ENCODE measurements around the gene H1-8. TPM values are rescaled to one million over a fixed set of nuclear protein-coding genes. Genes with fewer than 3 reads are reported as not detected.

Gene H1-8
- total RNA-seq, 1 experiment from 2014 or later: not detected

DNA sequence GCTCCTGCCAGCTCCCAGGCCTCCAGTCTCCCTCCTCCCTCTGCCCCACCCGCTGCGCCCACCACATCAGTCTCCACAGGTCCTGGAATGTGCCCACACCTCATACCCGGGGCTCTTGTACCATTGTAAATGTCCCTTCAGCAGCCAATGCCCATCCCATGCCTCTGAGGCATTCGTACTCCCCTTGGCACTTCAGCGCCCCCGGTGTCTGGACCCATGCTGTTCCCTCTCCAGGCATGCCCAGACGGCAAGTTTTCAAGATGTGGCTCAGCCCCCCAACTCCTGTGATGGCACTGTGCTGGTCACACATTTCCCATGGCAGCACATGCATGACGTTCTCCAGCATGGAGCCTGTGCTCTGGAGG, 50.2 kb downstream of the H1-8 start:
- peak; percentile 55 for ATAC-seq
- intact Hi-C loops (cut with micrococcal nuclease): no loop called here
- no peak overlapping the region for H3K4me3 ChIP-seq (replicated peaks in 1 of 2; ENCODE audit: low read depth in 1 of 2, low read length in 2 of 2)
- H3K27me3 ChIP-seq (ENCODE audit: insufficient read depth, low read length): no peaks in the 10 kb centered on the region
- no peak overlapping the region for H3K27ac ChIP-seq (ENCODE audit: low read depth, low read length)
- no peak for DNase-seq (ENCODE audit: low read depth, low spot score)
- no peaks in the 10 kb centered on the region for H3K9me3 ChIP-seq (ENCODE audit: control insufficient read depth in 1 of 2, insufficient read depth in 1 of 2, low read depth in 1 of 2, low read length in 2 of 2)
- ChIA-PET POLR2A (no interaction called here), RAD21 (ENCODE audit: low non-redundant PET in 1 of 2, low total read pairs in 2 of 2, uncharacterized antibody in 2 of 2, unreplicated experiment in 2 of 2) (no interaction called here), CTCF (no interaction called here)
- H4K20me1 ChIP-seq (ENCODE audit: insufficient read depth): no peaks in the 10 kb centered on the region
- peaks cover 0 to 10% of the 10 kb centered on the region in 2 experiments; a peak in 2 of 4 replicates for H3K4me1 ChIP-seq (ENCODE audit: control insufficient read depth in 1 of 2, insufficient read depth in 2 of 2, low read length in 2 of 2)
- H2AFZ ChIP-seq (ENCODE audit: low read depth, low read length, poor library complexity, severe bottlenecking): no peak overlapping the region
- H3K4me2 ChIP-seq (ENCODE audit: low read length): no peak overlapping the region
- H3K9ac ChIP-seq (ENCODE audit: low read length): no peak overlapping the region
- no peaks in the 10 kb centered on the region for H3K36me3 ChIP-seq (ENCODE audit: control insufficient read depth in 1 of 2, insufficient read depth in 2 of 2, low read length in 2 of 2)
- no TSS peak for BruUV-seq (replicated peaks)
- no peaks in the 10 kb centered on the region for H3K9me2 ChIP-seq (ENCODE audit: insufficient read depth)
- peaks cover 9% of the 10 kb centered on the region; the same call in 1 of the 2 replicates for H3K79me2 ChIP-seq (ENCODE audit: insufficient read depth, low read length)
- no peak for TF ChIP-seq POLR2AphosphoS5 (IDR thresholded peaks at IDR 0.05; ENCODE audit: low read depth, low read length)
- TF ChIP-seq, protein P1, sequence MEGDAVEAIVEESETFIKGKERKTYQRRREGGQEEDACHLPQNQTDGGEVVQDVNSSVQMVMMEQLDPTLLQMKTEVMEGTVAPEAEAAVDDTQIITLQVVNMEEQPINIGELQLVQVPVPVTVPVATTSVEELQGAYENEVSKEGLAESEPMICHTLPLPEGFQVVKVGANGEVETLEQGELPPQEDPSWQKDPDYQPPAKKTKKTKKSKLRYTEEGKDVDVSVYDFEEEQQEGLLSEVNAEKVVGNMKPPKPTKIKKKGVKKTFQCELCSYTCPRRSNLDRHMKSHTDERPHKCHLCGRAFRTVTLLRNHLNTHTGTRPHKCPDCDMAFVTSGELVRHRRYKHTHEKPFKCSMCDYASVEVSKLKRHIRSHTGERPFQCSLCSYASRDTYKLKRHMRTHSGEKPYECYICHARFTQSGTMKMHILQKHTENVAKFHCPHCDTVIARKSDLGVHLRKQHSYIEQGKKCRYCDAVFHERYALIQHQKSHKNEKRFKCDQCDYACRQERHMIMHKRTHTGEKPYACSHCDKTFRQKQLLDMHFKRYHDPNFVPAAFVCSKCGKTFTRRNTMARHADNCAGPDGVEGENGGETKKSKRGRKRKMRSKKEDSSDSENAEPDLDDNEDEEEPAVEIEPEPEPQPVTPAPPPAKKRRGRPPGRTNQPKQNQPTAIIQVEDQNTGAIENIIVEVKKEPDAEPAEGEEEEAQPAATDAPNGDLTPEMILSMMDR (IDR thresholded peaks at IDR 0.05 in 2 of 3, conservative IDR thresholded peaks at IDR 0.05 in 1 of 3; ENCODE audit: borderline replicate concordance in 1 of 3, insufficient read depth in 1 of 3, low read depth in 2 of 3, low read length in 2 of 3): peak in 2 of 3 experiments; percentile 16 to 20; a peak in 1 of 6 replicates

DNA sequence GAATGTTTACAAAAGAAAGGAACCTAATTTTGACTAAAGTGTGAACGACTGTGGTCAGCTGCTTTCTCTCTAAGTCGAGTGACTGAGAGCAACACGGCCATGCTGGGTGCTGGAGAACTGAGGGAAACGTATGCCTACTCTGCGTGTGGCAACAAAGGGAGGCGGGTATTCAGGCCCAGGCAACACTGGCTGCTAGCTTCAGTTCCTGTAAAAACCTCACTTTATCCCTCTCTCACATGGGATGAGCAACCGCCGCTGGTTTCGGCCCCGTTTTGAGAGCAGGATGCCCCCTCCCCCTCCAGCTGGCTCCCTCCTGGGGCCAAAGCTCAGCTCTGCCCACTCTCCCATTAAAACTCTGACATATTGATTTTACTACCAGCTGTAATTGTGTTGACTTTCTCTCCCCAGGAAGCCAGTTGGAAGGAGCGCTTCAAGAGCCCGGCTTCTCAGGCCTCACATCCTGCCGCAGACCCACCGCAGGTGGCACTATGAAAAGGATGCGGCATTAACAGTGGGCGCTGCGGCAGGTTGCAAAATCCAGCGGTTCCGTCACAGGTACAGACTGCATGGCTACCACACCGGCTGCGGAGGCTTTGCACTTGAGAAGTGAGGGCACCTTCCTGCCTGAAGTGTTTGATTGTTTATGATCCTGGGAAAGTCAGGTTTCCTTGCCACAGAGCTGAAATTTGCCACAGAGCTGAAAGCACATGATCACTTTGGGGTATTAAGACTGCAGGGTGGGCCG, 50.8 kb downstream of the H1-8 start:
- POLR2A ChIA-PET: no interaction called here
- Histone ChIP-seq H3K4me1 (ENCODE audit: control insufficient read depth in 1 of 2, insufficient read depth in 2 of 2, low read length in 2 of 2) (peaks cover 0 to 10% of the 10 kb centered on the region in 2 experiments; a peak in 2 of 4 replicates), H4K20me1 (ENCODE audit: insufficient read depth) (no peaks in the 10 kb centered on the region), H3K9ac (ENCODE audit: low read length) (no peak overlapping the region), H2AFZ (ENCODE audit: low read depth, low read length, poor library complexity, severe bottlenecking) (no peak overlapping the region), H3K9me2 (ENCODE audit: insufficient read depth) (no peaks in the 10 kb centered on the region), H3K79me2 (ENCODE audit: insufficient read depth, low read length) (peaks cover 14% of the 10 kb centered on the region; the same call in 1 of the 2 replicates), H3K9me3 (ENCODE audit: control insufficient read depth in 1 of 2, insufficient read depth in 1 of 2, low read depth in 1 of 2, low read length in 2 of 2) (no peaks in the 10 kb centered on the region), H3K36me3 (ENCODE audit: control insufficient read depth in 1 of 2, insufficient read depth in 2 of 2, low read length in 2 of 2) (no peaks in the 10 kb centered on the region), H3K27ac (ENCODE audit: low read depth, low read length) (no peak overlapping the region), H3K27me3 (ENCODE audit: insufficient read depth, low read length) (no peaks in the 10 kb centered on the region), H3K4me3 (replicated peaks in 1 of 2; ENCODE audit: low read depth in 1 of 2, low read length in 2 of 2) (no peak overlapping the region), H3K4me2 (ENCODE audit: low read length) (no peak overlapping the region)
- TF ChIP-seq CBX3 (IDR thresholded peaks at IDR 0.05; ENCODE audit: low read depth) (no peak), EZH2 (IDR thresholded peaks at IDR 0.05) (no peak)
- BruUV-seq (replicated peaks): no TSS peak
- no peak for DNase-seq (ENCODE audit: low read depth, low spot score)
- CTCF ChIA-PET: interaction anchor here (1.2 kb wide), 1 partner anchor 103 kb away, joined by 4 read pairs; no protein-coding TSS in a partner anchor
- ATAC-seq: no peak
- intact Hi-C loops (cut with micrococcal nuclease): no loop called here
- RAD21 ChIA-PET (ENCODE audit: low non-redundant PET in 1 of 2, low total read pairs in 2 of 2, uncharacterized antibody in 2 of 2, unreplicated experiment in 2 of 2): no interaction called here
